ENCODE results near the gene RGS19. TPM values are rescaled to one million over a fixed set of nuclear protein-coding genes. Genes with fewer than 3 reads are reported as not detected.

The RGS19 gene
- polyA plus RNA-seq, 1 of the 3 experiments (the other 2 are of a cell fraction), result 20.5 TPM

- Histone ChIP-seq H3K4me2 (no peak overlapping the region), H3K4me3 (ENCODE audit: low read depth in 2 of 2, low read length in 1 of 2) (no peak overlapping the region), H3K36me3 (replicated peaks in 1 of 2; ENCODE audit: control insufficient read depth in 1 of 2, insufficient read depth in 2 of 2, low read length in 1 of 2) (peaks cover 0 to 17% of the 10 kb centered on the region in 2 experiments), H3K9ac (no peak overlapping the region), H3K9me2 (no peaks in the 10 kb centered on the region), H3K9me3 (no peaks in the 10 kb centered on the region), H4K20me1 (ENCODE audit: insufficient read depth) (no peaks in the 10 kb centered on the region), H3K4me1 (ENCODE audit: control insufficient read depth in 1 of 2, insufficient read depth in 2 of 2, low read depth in 1 of 2, low read length in 1 of 2) (peaks cover 6 to 7% of the 10 kb centered on the region in 2 experiments; a peak in 2 of 4 replicates), H3F3A (replicated peaks; ENCODE audit: insufficient read depth) (no peaks in the 10 kb centered on the region), H3K79me2 (ENCODE audit: insufficient read depth) (no peaks in the 10 kb centered on the region), H2AFZ (ENCODE audit: low read depth) (no peak overlapping the region), H3K27me3 (ENCODE audit: insufficient read depth) (no peaks in the 10 kb centered on the region), H3K27ac (ENCODE audit: low read depth in 2 of 2, low read length in 1 of 2) (no peak overlapping the region)
- DNase-seq, result no peak
- POLR2A ChIA-PET, result no interaction called here
- CTCF ChIA-PET, result interaction anchor here (0.7 to 2.9 kb wide), 4 partner anchors 10 to 35 kb away, joined by 3 to 10 read pairs (median 4); no protein-coding TSS in a partner anchor
- TF ChIP-seq JUND (IDR thresholded peaks at IDR 0.05), result no peak
- no peak for TF ChIP-seq RAD21 (IDR thresholded peaks at IDR 0.05; ENCODE audit: low read length)
- TF ChIP-seq, protein P1, sequence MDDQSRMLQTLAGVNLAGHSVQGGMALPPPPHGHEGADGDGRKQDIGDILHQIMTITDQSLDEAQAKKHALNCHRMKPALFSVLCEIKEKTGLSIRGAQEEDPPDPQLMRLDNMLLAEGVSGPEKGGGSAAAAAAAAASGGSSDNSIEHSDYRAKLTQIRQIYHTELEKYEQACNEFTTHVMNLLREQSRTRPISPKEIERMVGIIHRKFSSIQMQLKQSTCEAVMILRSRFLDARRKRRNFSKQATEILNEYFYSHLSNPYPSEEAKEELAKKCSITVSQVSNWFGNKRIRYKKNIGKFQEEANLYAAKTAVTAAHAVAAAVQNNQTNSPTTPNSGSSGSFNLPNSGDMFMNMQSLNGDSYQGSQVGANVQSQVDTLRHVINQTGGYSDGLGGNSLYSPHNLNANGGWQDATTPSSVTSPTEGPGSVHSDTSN (IDR thresholded peaks at IDR 0.05), result no peak
- TF ChIP-seq FOXJ3 (CRISPR knock-in tag; IDR thresholded peaks at IDR 0.05), result no peak
- TF ChIP-seq POLR2AphosphoS5 (IDR thresholded peaks at IDR 0.05; ENCODE audit: low read depth, low read length), result no peak
- TF ChIP-seq SMC3 (IDR thresholded peaks at IDR 0.05; ENCODE audit: low read depth, low read length), result no peak
- no peak for TF ChIP-seq MXI1 (IDR thresholded peaks at IDR 0.05; ENCODE audit: low read depth, low read length)
- no peak for TF ChIP-seq MAX (IDR thresholded peaks at IDR 0.05; ENCODE audit: low read depth)
- no peak for TF ChIP-seq RXRA (IDR thresholded peaks at IDR 0.05; ENCODE audit: borderline replicate concordance, low read depth)
- TF ChIP-seq EZH2phosphoT487 (IDR thresholded peaks at IDR 0.05; ENCODE audit: borderline replicate concordance, low read depth), result no peak
- no peak for TF ChIP-seq TAF1 (IDR thresholded peaks at IDR 0.05; ENCODE audit: borderline replicate concordance, low read depth, low read length)
- no peak for TF ChIP-seq CHD2 (IDR thresholded peaks at IDR 0.05; ENCODE audit: low read length, partially characterized antibody)
- TF ChIP-seq GABPA (IDR thresholded peaks at IDR 0.05; ENCODE audit: low read depth), result no peak
- TF ChIP-seq EP300 (IDR thresholded peaks at IDR 0.05; ENCODE audit: borderline replicate concordance in 1 of 2, low read depth in 1 of 2, low read length in 1 of 2), result no peak
- TF ChIP-seq RCOR1 (IDR thresholded peaks at IDR 0.05; ENCODE audit: low read length), result no peak
- no peak for TF ChIP-seq FOXM1 (IDR thresholded peaks at IDR 0.05; ENCODE audit: low read depth)
- no peak for TF ChIP-seq YY1 (IDR thresholded peaks at IDR 0.05; ENCODE audit: low read depth)
- TF ChIP-seq USF2 (IDR thresholded peaks at IDR 0.05; ENCODE audit: borderline replicate concordance, low read depth, low read length), result no peak
- 88% methylated on average over 5 of the region's 37 CpGs for WGBS (ENCODE audit: low lambda C conversion rate)
Measured at GRCh38 chr20:64073476-64074183, 5.7 kb downstream of the RGS19 start.

All from SK-N-SH (cell line).